NCI-H510A (cell line): ENCODE data around the gene TPM4.
"Not testable (repeated sequence)": the region's sequence is repeated elsewhere in the genome, so short reads cannot be mapped to it uniquely, and the experiment has no call there.

Experiments used
- DNase-seq: peaks from one replicate; lab custom pipeline; 2025; lab: John Stamatoyannopoulos, UW

TPM4 gene

DNA sequence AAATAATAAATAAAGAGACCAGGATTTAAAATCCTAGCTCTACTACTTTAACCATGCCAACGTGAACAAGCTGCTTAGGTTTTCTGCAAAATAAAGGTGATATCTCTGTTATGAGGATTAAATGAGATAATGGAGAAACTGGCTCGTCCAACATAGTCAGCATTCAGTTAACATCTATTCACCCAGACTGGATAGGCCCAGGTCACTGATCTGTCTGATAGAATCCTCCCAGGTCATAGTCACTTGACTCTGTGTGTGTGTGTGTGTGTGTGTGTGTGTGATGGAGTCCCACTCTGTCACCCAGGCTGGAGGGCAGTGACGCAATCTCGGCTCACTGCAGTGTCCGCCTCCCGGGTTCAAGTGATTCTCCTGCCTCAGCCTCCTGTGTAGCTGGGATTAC lies 22.5 kb downstream of the TPM4 start:
- DNase-seq = no peak

DNA sequence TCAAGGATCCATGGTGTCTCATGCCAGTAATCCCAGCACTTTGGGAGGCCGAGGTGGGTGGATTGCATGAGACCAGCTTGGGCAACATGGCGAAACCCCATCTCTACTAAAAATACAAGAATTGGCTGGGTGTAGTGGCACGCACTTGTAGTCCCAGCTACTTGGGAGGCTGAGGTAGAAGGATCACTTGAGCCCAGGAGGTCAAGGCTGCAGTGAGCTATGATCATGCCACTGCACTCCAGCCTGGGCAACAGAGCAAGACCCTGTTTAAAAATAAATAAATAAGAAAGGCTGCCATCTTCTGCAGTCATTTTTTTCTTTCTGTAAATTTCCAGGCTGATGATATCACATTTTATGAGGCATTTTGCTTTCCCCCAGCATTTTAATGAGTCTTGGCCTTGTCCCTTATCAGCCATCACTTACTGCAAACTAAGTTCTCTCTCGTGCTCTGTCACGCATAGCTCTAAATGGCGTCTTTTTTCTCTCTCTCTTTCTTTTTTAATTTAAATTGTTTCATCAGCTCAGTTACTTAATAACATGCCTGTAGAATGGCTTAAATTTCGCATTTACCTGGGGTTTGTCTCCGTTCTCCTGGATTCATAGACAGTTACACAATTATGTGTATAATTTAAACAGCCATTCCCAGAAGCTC lies 23.1 kb downstream of the TPM4 start:
- DNase-seq = not testable (repeated sequence)

DNA sequence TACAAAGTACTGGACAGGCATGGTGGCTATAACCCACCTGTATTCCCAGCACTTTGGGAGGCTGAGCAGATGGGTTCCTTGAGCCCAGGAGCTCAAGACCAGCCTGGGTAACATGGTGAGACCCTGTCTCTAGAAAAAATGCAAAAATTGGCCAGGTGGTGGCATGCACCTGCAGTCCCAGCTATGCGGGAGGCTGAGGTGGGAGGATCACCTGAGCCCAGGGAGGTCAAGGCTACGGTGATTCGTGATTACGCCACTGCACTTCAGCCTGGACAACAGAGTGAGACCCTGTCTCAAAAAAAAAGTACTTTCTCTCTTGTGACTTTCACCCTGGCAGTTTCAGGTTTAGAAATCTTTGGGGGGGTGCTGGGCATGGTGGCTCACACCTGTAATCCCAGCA lies 24.2 kb downstream of the TPM4 start:
- DNase-seq = no peak

DNA sequence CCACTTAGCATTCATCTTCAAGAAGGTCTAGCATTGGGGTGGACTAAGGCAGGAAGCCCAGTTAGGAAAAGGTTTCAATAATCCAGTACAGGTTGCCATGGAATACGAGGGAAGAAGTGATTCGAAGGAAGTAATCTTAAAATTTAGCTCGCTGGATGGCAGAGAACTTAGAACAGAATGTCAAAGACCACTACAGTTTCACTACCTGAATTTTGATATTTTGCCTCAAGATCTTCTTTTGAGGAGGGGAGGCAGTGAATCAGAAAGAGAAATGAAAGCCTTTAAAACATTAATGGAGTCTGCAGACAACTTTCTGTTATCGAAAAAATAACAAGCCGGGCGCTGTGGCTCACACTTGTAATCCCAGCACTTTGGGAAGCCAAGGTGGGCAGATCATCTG lies 28.4 kb downstream of the TPM4 start:
- no peak for DNase-seq

DNA sequence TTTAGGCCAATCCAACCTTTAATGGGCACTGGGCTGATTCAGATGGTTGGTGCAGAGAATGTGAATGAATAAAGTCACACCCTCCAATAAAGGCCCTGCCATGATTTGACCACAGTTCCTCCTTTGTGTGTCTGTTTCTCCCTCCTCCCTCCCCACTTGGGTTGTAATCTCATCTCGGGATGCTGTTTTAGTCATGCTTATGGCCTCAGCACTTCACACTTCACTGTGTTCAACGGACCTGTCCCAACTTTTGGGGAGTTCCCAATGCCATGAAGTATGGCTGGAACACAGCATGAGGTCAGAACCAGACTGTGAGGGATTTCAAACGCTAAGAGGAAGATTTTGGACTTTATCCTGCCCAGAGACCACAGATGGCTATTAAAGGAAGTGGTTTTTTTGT lies 29.8 kb downstream of the TPM4 start:
- no peak for DNase-seq

DNA sequence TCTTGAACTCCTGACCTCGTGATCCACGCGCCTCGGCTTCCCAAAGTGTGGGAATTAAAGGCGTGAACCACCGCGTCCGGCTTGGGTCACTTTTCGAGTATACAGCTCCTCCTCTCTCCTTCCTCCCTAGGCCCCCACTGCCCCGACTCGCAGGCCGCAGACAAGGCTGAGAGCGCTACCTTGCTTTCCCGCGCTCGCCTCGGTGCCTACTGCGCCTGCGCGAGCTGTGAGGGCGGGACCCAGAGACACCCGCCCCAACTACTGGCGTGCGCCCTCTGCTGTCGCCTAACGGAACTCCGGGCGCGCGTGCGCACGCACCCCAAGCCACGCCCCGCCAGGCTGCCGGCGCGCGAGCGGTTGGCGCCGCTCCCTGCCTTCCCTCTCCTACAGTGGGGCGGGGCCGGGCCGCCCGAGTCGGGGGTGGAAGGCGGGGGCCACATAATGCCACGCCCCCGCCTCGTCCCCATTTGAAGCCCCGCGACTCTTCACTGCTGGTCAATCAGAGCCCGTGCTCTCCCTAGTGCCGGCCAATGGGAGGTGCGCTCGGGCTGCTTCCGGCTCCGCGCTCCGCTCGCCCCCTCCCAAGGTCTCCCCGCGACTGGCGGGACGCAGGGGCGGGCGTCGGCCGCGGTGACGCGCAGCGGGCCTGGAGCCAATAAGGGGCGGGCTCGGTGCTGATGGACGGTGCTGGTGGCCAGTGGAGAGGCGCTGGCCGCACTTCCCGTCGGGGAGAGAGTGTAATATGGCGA lies 35.0 kb downstream of the TPM4 start, which contains the start of gene RAB8A:
TSS of gene RAB8A (plus strand) at position 730 of the 749 bp plus-strand sequence. CDS start at position 743, 13 bp downstream.
- peak; percentile 95 for DNase-seq

DNA sequence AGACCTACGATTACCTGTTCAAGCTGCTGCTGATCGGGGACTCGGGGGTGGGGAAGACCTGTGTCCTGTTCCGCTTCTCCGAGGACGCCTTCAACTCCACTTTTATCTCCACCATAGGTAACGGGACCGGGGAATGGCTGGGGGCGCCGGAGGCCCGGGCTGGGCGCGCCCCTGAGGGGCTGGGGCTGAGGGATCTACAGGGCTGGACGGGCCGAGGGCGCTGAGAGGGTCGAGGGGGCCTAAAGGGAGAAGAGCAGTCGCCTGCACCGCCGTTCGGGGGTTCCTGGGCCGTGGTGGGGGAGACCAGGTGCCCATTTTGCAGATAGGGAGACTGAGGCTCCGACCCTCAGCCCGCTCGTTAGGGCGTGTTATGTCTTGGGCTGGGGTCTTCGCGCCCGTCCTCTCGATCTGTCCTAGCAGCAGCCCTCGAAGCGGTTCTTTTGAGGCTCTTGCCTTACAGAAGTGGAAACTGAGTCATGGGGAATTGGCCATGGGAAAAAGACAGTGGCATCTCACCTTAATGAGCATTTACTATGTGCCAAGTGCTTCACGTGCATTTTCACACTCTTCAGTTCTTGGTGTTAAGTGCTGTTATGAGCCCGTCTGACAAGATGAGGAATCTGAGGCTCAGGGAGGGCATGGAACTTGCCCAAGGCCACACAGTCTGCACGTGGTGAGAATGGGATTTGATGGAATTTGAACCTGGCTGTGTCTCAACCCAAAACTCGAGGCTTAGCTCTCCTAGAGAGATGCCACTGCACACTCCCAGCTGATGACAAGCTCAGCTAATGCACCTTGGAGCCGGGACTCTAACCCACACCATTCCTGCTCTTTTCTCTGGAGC lies 35.8 kb downstream of the TPM4 start:
- no peak for DNase-seq

DNA sequence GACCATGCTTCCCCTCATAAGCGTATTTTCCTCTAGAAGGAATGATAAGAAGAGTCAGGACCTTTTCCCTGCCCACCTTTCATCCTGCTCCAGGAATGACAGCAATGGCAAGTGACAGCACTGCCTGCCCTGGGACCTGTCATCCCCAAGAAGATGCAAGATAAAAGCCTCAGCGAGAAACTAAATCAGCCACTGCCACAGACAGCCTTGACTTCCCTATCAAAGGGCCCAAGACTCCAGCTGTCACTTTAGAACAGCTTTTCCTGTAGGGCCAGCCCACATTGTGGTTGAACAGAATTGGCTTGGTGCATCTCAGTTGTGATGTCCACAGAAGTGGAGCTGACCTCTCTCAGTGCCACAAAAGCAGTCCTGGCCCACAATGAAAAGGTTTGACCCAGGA lies 36.5 kb downstream of the TPM4 start:
- DNase-seq = no peak

DNA sequence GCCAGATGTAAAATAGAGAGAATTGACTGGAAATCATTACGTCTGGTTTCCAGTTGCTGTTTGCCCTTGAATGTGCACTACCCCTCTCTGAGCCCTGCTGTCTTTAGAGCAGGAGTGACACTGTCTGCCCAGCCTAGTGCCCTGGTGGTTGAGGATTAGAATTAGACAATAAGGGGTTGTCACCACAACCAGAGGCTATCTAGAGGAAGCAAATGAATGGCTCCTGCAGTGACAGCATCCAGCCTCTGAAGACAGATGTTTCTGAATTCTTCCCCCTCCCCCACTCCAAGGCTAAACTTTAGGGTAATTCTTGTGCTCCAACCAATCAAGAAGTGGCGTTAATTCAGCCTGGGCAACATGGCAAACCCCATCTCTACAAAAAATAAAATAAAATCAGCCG lies 37.4 kb downstream of the TPM4 start:
- no peak for DNase-seq

DNA sequence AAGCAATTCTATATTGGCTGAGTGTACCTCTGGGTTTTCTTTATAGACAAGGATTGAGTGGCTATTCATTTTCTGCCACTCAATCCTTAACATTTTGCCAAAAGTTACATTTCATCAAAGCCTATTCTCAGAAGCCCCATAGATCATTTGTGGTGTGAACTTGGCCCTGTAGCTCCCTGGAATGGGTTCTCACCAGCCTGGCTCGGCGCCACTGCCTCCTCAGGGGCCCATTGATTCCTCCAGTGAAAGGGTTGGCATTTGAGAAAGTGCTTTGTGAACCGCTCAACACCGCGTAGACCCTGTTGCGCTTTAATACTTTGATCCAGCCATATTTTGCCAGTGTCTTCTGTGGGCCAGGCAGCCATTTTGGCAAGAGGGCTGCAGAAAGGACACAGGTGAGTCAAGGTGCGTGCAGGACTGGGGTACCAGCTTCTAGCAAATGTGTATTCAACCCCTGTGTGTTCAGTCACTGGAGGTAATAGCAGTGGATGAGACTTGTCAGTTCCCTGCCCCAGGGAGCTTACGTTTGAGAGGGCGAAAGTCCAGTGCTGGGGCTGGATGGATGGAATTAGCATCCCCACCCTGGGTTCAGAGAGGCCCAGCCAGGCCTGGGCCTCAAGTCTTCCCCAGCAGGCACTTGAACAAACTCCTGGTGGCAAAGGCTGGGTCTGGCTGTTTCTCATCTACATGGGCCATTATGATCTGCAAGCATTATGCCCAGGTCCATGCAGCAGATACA lies 39.2 kb downstream of the TPM4 start:
- DNase-seq = no peak

DNA sequence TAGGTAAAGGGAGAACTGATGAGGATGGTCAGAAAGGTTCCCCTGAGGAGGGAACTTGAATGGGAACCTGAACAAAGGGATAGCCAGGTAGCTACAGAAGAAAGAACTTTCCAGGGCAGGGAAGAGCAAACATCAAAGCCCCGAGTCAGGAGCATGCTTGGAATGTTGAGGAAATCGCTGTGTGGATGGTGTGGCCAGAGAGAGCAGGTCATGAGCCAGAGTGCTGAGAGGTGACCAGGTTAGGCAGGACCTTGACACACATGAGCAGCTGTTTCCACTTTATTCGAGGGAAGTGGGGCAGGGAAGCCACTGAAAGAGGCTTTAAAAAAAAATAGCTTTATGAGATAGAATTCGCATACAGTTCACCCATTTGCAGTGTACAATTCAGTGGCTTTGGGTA lies 39.8 kb downstream of the TPM4 start:
- DNase-seq = no peak

DNA sequence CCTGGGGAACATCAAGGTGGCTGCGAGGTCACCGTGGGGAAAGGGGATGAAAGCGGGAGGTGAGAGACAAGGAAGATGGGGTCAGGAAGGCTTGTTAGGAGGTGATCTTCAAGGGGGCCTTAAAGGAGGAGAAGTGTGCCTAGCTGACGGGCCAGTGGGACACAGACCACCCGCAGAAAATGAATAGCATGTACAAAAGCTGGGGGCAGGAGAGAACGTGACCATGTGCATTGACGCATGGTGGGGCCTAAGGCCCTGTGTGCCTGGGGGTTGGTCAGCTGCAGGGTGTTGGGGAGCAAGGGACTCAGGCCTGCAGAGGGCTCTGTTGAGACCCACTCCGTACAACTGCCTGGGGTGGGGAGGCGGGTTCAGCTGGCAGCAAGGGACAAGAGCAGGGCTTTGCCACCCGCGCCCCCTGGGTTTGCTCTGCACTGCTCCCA lies 41.3 kb downstream of the TPM4 start:
- DNase-seq = no peak

DNA sequence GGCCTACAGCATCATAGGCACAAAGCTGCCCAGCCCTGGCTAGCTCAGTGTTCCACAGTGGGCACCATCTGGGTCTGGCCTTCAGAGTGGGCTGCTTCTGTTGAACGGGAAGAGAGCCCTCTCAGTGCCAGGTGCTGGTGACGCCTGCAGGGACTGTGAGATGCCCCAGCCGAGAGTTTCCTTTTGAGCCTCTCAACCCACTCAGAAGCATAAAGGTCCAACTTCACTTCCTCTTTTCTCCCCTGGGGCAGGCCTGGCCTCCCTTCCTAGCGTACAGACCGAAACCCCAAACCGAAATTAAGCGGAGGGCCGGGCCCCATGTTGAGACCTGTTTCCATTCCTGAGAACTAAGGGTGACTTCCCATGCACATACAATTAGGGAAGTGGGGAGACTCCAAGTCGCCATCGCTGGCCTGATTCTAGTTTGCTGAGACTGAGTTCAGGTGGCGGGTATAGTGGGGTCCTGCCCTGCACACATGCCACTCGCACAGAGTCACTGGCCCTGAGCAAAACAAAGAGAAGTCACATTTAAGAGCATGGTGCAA lies 42.3 kb downstream of the TPM4 start:
- no peak for DNase-seq

DNA sequence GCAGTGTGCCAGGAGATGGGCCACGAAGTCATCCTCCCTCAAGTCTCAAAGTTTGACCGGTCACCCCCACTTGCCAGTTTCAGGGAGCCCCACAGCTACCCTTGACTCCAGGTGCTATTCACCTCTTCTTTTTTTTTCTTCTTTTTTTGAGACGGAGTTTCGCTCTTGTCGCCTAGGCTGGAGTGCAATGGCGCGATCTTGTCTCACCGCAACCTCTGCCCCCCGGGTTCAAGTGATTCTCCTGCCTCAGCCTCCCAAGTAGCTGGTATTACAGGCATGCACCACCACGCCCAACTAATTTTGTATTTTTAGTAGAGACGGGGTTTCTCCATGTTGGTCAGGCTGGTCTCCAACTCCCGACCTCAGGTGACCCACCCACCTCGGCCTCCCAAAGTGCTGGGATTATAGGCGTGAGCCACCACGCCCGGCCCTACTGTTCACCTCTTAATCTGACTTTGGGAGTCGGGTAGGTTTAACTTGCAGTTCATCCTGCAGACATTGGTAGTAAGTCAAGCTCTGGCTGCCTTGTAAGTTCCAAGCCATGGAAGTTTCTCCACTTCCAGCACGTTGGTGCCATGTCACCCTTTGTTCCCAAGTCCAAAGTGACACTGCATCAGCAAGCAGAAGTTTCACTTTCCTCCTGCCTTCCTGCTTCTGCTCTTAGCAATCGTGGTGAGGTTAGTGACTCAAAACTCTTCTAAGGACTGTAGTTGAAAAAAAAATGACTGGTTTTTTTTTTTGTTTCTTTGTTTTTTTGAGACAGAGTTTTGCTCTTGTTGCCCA lies 43.0 kb downstream of the TPM4 start:
- DNase-seq = not testable (repeated sequence)

DNA sequence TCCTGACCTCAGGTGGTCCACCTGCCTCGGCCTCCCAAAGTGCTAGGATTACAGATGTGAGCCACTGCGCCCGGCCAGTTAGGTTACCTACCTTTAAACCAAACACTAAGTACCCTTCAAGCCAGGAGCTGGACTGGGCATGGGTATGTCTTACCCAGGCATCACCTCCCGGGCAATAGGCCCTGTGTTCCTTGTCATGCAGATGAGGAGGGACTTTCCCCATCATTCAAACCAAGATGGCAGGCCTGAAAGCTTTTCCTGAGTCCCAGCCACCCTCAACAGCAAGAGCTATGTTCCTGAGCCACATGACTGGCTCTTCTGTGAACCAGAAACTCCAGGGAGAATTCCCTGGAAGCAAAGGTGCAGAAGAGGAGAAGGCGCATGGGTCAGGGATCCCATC lies 44.8 kb downstream of the TPM4 start:
- DNase-seq = no peak

DNA sequence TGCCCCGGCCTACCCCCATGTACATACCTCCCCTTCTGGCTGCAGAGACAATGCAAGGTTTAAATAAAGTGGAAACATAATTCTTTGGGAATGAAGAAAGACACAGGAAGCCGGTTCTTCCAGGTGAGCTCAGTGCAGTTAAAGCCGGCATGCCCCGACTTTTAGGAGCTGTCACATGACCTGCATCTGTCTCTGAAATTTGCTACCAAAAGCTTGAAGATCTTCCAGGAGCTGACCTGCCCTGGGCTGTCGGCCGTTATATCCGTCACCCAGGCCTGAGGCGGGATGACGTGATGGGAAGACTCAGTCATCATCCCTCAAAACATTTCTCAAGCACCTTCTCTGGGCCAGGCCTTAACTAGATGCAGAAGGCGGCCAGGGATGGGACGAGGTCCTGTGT lies 45.7 kb downstream of the TPM4 start:
- DNase-seq = no peak

DNA sequence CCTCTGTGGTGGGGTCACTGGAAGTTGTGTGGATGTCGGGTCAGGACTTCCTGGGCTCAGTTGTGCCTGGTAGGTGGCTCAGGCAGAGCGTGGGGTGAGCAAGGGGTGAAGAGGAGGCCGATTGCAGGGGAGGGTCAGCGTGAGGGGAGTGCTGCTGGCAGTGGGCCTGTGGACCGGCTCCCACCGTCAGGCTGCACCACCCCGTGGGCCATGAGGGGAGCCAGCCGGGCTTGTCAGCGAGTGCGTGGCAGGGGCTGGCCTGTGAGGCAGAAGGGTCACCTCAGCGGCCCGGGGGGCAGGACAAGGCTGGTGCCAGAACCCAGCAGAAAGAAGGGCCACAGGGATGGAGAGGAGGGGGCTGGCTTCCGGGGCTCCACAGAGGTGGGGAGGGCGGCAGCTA lies 48.7 kb downstream of the TPM4 start:
- no peak for DNase-seq

DNA sequence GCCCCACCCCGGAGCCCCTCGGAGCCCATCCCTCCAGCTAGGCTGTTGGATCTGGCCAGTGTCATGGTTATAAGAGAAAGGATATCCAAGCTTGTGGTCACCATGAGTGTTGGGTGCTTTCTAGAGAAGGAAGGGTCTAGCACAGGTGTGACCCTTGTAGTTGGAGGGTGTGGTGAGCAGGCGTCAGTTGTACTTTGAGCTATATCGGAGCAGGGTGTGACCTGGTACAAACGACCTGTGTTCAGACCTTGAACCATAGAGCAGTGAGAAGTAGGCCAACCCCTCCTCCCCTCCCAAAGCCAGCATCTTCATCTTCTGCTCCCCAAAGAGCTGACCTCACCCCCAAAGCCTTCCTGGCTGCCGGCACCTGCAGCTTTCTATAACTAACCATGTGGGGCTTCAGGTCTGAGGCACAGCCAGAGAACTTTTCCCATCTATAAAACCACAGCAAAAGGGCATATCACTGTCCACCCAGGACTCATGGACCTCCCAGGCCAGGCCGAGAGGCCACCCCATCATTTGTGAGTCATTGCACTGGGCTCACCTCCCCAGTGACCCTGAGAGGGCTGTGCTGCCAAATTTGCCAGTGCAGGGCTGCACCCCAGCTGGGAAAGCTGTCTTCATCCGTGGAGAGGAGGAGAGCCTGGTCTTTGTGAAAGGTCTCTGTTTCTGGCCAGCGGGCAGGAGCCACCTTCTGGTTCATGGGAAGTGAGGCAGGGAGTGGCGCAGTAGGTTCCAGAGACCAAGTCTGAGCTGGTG lies 49.6 kb downstream of the TPM4 start:
- no peak for DNase-seq

DNA sequence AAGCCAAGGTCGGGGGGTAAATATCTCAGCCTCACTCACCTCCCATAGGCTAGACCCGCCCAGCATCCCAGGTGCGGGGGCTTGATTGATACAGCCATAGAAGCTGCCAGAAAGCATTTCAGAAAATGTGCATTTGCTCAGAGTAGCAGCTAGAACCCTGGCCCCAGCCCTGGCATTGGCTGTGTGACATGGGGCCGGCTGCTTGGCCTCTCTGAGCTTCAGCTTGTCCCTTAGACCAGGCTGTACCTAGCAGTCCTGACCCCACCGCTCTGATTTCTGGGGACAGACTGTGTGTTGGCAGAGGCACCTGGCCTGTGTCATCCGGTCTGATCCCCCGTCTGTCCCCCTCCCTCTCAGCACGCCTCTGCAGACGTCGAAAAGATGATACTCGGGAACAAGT lies 50.8 kb downstream of the TPM4 start:
- DNase-seq = no peak

DNA sequence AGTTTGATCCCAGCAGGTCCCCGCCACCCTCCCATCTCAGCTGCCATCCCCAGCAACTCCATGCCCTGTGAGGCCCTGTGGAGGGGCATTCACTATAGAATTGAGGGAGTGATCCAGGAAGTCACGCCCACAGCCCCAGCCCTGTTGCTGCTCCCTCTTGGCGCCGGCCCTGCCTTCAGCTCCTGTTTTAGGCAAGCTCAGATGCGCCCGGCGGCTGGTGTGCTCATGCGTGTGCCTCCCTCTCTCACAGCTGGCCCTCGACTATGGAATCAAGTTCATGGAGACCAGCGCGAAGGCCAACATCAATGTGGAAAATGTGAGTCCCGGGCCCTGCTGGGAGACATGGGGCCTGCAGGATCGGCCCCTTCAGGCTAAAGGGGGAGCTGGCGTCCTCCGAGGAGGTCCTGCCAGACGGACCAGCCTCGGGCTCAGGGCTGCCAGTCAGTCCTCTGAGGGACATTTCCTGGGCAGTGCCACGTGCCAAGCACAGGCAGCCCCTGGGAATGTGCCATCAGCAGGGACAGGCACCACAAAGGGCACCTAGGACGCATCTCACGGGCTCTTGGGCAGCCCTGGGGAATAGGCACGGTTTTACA lies 51.6 kb downstream of the TPM4 start:
- no peak for DNase-seq
